HepG2 (cell line): ENCODE data around the gene ZCCHC4. TPM values are rescaled to one million over a fixed set of nuclear protein-coding genes. Genes with fewer than 3 reads are reported as not detected.

ENCODE experiments used
- BCL3 ChIP-seq: sonication (generic); formaldehyde crosslinking; IDR thresholded peaks from 2 replicates; pipeline ENCODE4 v1.5.1; 2020; ENCODE audit warnings: mild to moderate bottlenecking, missing genetic modification reagents, moderate library complexity
- CEBPB ChIP-seq: IDR thresholded peaks from 2 replicates; pipeline ENCODE4 v1.6.1; 2011; ENCODE audit warnings: low read depth, low read length, improper control_type of control experiment, borderline replicate concordance
- CREBL2 ChIP-seq: sonication (generic); formaldehyde crosslinking; IDR thresholded peaks from 2 replicates; pipeline ENCODE4 v1.8.1; 2023; ENCODE audit warnings: missing genetic modification reagents, mild to moderate bottlenecking, borderline replicate concordance
- DNMT3B ChIP-seq: conservative IDR thresholded peaks from 2 replicates; pipeline ENCODE4 v1.6.1; 2016; ENCODE audit warnings: missing biosample characterization, control low read depth
- E2F5 ChIP-seq: sonication (generic); formaldehyde crosslinking; conservative IDR thresholded peaks from 2 replicates; pipeline ENCODE4 v1.4.0; 2020; ENCODE audit warnings: missing genetic modification reagents
- GTF2F1 ChIP-seq: fragments of 150-350 bp; IDR thresholded peaks from 2 replicates; pipeline ENCODE4 v1.6.1; 2014; ENCODE audit warnings: low read length
- HNF1B ChIP-seq: sonication (generic); formaldehyde crosslinking; IDR thresholded peaks from 2 replicates; pipeline ENCODE4 v1.5.1; 2020; ENCODE audit warnings: mild to moderate bottlenecking, moderate library complexity, missing genetic modification reagents
- HNF4A ChIP-seq: sonication (generic); formaldehyde crosslinking; IDR thresholded peaks from 2 replicates; pipeline ENCODE4 v1.4.0; 2020; ENCODE audit warnings: missing genetic modification reagents
- LBX2 ChIP-seq: sonication (generic); formaldehyde crosslinking; IDR thresholded peaks from 2 replicates; pipeline ENCODE4 v1.5.0; 2020; ENCODE audit warnings: missing genetic modification reagents, mild to moderate bottlenecking, borderline replicate concordance
- NBN ChIP-seq: fragments of 450-650 bp; conservative IDR thresholded peaks from 2 replicates; pipeline ENCODE4 v1.6.1; 2017
- RNF219 ChIP-seq: sonication (generic); formaldehyde crosslinking; IDR thresholded peaks from 2 replicates; pipeline ENCODE4 v1.5.0; 2020; ENCODE audit warnings: mild to moderate bottlenecking, missing genetic modification reagents
- RXRB ChIP-seq: IDR thresholded peaks from 2 replicates; pipeline ENCODE4 v1.6.1; 2016; ENCODE audit warnings: borderline replicate concordance, missing genetic modification reagents, missing compliant biosample characterization
- SIN3A ChIP-seq: IDR thresholded peaks from 2 replicates; pipeline ENCODE4 v1.6.1; 2011; ENCODE audit warnings: low read depth, mild to moderate bottlenecking, control low read depth, low read length, borderline replicate concordance
- SIN3B ChIP-seq: fragments of 150-350 bp; IDR thresholded peaks from 2 replicates; pipeline ENCODE4 v1.6.1; 2014; ENCODE audit warnings: low read length
- TIGD3 ChIP-seq: sonication (generic); formaldehyde crosslinking; IDR thresholded peaks from 2 replicates; pipeline ENCODE4 v1.5.1; 2020; ENCODE audit warnings: mild to moderate bottlenecking, missing genetic modification reagents, borderline replicate concordance
- YY1 ChIP-seq: IDR thresholded peaks from 2 replicates; pipeline ENCODE4 v1.6.1; 2011; ENCODE audit warnings: low read length, low read depth, moderate library complexity, mild to moderate bottlenecking; ENCODE audit not compliant: insufficient read depth, insufficient replicate concordance
- ZNF335 ChIP-seq: sonication (generic); formaldehyde crosslinking; IDR thresholded peaks from 2 replicates; pipeline ENCODE4 v1.4.0; 2020; ENCODE audit warnings: missing genetic modification reagents
- ZNF383 ChIP-seq: sonication (generic); formaldehyde crosslinking; IDR thresholded peaks from 2 replicates; pipeline ENCODE4 v1.4.0; 2020; ENCODE audit warnings: missing genetic modification reagents, mild to moderate bottlenecking, borderline replicate concordance
- ZNF496 ChIP-seq: sonication (generic); formaldehyde crosslinking; IDR thresholded peaks from 2 replicates; pipeline ENCODE4 v1.8.1; 2023; ENCODE audit warnings: mild to moderate bottlenecking, moderate library complexity, missing genetic modification reagents; ENCODE audit not compliant: insufficient replicate concordance
- ZNF616 ChIP-seq: sonication (generic); formaldehyde crosslinking; IDR thresholded peaks from 2 replicates; pipeline ENCODE4 v1.5.0; 2020; ENCODE audit warnings: low read depth, mild to moderate bottlenecking, missing genetic modification reagents
- ZNF879 ChIP-seq: sonication (generic); formaldehyde crosslinking; IDR thresholded peaks from 2 replicates; pipeline ENCODE4 v1.8.1; 2023; ENCODE audit warnings: missing genetic modification reagents
- polyA plus RNA-seq, 8 experiments: library from polyadenylated mRNA; depleted of rRNA in 3 of 8; stranded (reverse) in 7 of 8; unstranded in 1 of 8; fragments of >200 nt; fragmentation: Illumina TruSeq in 4 of 8; extraction: Trizol in 4 of 8; gene quantifications; 2 replicates each; pipeline versions ENCODE4 v1.2.1 to v1.2.3, GENCODE V29; 2011 to 2016; ENCODE audit warnings: low read depth in 4 of 8, missing spikeins in 1 of 8, mixed read lengths in 1 of 8; ENCODE audit not compliant: insufficient read depth in 1 of 8
- total RNA-seq, 5 experiments: library from RNA; depleted of rRNA; stranded (reverse); fragments of >200 nt; fragmentation: Illumina TruSeq; extraction: Trizol; gene quantifications; 2 replicates each; pipeline ENCODE4 v1.2.3, GENCODE V29; 2016; ENCODE audit warnings: low read depth in 1 of 5

Gene ZCCHC4
- total and polyA plus RNA-seq, 2 of the 13 experiments (the other 11 are each of a cell fraction or from before 2014, with no cell fraction given), result 13.2 to 15.0 TPM

GRCh38 chr4:25376754-25377571 is 64.4 kb downstream of the ZCCHC4 start, which contains the start of gene ANAPC4 (continued):
- no peak for TF ChIP-seq CEBPB
- TF ChIP-seq ZNF496 (CRISPR knock-in tag), result no peak
- TF ChIP-seq HNF1B, result peak; percentile 22; the same call in 1 of the 2 replicates
- TF ChIP-seq BCL3 (CRISPR knock-in tag), result peak; percentile 43; the same call in 1 of the 2 replicates
- TF ChIP-seq RXRB (CRISPR knock-in tag), result no peak; the same call in 1 of the 2 replicates
- peak; percentile 55 for TF ChIP-seq YY1
- TF ChIP-seq DNMT3B (CRISPR knock-in tag), result no peak
- TF ChIP-seq NBN, result no peak
- no peak for TF ChIP-seq E2F5 (CRISPR knock-in tag)
- no peak for TF ChIP-seq HNF4A (CRISPR knock-in tag)
- no peak for TF ChIP-seq RNF219 (CRISPR knock-in tag)
- TF ChIP-seq SIN3A, result peak; percentile 43; the same call in 1 of the 2 replicates
- no peak for TF ChIP-seq GTF2F1
- TF ChIP-seq LBX2 (CRISPR knock-in tag), result no peak
- TF ChIP-seq ZNF335 (CRISPR knock-in tag), result no peak
- TF ChIP-seq ZNF879 (CRISPR knock-in tag), result no peak
- no peak for TF ChIP-seq SIN3B
- no peak for TF ChIP-seq TIGD3
- no peak for TF ChIP-seq ZNF616
- TF ChIP-seq ZNF383 (CRISPR knock-in tag), result no peak
- no peak; the same call in 1 of the 2 replicates for TF ChIP-seq CREBL2
